Measurements from ENCODE around the gene CGB8. TPM values are rescaled to one million over a fixed set of nuclear protein-coding genes. Genes with fewer than 3 reads are reported as not detected.

Gene CGB8
- total and polyA plus RNA-seq, 10 of the 15 experiments (the other 5 are each of a cell fraction or from before 2014, with no cell fraction given): not detected

- TF ChIP-seq ZBTB40 (IDR thresholded peaks at IDR 0.05; ENCODE audit: borderline replicate concordance) (peak; percentile 50; the same call in 1 of the 2 replicates), HDGF (IDR thresholded peaks at IDR 0.05) (peak; percentile 62; the same call in 1 of the 2 replicates), EGR1 (IDR thresholded peaks at IDR 0.05; ENCODE audit: borderline replicate concordance in 1 of 2, low read depth in 2 of 2, low read length in 2 of 2) (0 out of 3 replicates have a peak, but pooled peaks of 1 of the 2 experiments have one; percentile 51), CREB1 (IDR thresholded peaks at IDR 0.05; ENCODE audit: low read depth) (peak; percentile 72), USF2 (IDR thresholded peaks at IDR 0.05; ENCODE audit: borderline replicate concordance, low read depth, low read length) (no peak), IRF5 (IDR thresholded peaks at IDR 0.05; ENCODE audit: borderline replicate concordance) (no peak), EED (IDR thresholded peaks at IDR 0.05; ENCODE audit: low read depth) (peak; percentile 18; the same call in 1 of the 2 replicates), MXI1 (IDR thresholded peaks at IDR 0.05; ENCODE audit: low read depth, low read length) (peak; percentile 47), HCFC1 (IDR thresholded peaks at IDR 0.05; ENCODE audit: low read length) (peak; percentile 53), NFYA (IDR thresholded peaks at IDR 0.05; ENCODE audit: borderline replicate concordance, low read depth, low read length) (no peak), SUZ12 (IDR thresholded peaks at IDR 0.05; ENCODE audit: unreplicated experiment) (no peak), KDM1A (IDR thresholded peaks at IDR 0.05; ENCODE audit: borderline replicate concordance) (no peak), HDAC6 (IDR thresholded peaks at IDR 0.05; ENCODE audit: unreplicated experiment) (peak; percentile 70), IKZF1 (conservative IDR thresholded peaks at IDR 0.05) (peak; percentile 99)
- TF ChIP-seq, protein P1, sequence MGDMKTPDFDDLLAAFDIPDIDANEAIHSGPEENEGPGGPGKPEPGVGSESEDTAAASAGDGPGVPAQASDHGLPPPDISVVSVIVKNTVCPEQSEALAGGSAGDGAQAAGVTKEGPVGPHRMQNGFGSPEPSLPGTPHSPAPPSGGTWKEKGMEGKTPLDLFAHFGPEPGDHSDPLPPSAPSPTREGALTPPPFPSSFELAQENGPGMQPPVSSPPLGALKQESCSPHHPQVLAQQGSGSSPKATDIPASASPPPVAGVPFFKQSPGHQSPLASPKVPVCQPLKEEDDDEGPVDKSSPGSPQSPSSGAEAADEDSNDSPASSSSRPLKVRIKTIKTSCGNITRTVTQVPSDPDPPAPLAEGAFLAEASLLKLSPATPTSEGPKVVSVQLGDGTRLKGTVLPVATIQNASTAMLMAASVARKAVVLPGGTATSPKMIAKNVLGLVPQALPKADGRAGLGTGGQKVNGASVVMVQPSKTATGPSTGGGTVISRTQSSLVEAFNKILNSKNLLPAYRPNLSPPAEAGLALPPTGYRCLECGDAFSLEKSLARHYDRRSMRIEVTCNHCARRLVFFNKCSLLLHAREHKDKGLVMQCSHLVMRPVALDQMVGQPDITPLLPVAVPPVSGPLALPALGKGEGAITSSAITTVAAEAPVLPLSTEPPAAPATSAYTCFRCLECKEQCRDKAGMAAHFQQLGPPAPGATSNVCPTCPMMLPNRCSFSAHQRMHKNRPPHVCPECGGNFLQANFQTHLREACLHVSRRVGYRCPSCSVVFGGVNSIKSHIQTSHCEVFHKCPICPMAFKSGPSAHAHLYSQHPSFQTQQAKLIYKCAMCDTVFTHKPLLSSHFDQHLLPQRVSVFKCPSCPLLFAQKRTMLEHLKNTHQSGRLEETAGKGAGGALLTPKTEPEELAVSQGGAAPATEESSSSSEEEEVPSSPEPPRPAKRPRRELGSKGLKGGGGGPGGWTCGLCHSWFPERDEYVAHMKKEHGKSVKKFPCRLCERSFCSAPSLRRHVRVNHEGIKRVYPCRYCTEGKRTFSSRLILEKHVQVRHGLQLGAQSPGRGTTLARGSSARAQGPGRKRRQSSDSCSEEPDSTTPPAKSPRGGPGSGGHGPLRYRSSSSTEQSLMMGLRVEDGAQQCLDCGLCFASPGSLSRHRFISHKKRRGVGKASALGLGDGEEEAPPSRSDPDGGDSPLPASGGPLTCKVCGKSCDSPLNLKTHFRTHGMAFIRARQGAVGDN (IDR thresholded peaks at IDR 0.05): peak; percentile 84
Measured at GRCh38 chr19:49085020-49085867, 36.3 kb upstream of the CGB8 start, which contains the start of gene SNRNP70 (continued).

All from GM12878 (cell line).